ENCODE measurements around the gene NOL8. TPM values are rescaled to one million over a fixed set of nuclear protein-coding genes. Genes with fewer than 3 reads are reported as not detected.

The NOL8 gene
- total and polyA plus RNA-seq, 2 experiments from 2014 or later = 26.0 to 42.7 TPM

DNA sequence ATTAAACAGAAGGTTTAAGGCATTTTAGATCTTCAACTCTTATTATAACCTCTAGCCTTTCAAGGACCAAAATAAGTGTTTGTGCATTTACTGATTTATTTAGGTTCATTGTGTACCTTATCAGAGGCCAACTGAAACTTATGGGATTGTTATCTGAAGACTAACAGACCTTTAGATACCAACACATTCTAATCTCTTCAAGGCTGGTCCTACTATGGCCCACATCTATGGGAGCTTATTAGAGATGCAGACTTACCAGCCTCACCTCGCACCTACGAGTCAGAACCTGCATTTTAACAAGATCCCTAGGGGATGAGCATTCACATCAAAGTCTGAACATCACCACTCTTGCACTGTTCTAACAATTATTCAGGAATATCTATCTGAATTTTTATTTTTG is 33.6 kb downstream of the NOL8 start (continued):
- TF ChIP-seq, protein P1, sequence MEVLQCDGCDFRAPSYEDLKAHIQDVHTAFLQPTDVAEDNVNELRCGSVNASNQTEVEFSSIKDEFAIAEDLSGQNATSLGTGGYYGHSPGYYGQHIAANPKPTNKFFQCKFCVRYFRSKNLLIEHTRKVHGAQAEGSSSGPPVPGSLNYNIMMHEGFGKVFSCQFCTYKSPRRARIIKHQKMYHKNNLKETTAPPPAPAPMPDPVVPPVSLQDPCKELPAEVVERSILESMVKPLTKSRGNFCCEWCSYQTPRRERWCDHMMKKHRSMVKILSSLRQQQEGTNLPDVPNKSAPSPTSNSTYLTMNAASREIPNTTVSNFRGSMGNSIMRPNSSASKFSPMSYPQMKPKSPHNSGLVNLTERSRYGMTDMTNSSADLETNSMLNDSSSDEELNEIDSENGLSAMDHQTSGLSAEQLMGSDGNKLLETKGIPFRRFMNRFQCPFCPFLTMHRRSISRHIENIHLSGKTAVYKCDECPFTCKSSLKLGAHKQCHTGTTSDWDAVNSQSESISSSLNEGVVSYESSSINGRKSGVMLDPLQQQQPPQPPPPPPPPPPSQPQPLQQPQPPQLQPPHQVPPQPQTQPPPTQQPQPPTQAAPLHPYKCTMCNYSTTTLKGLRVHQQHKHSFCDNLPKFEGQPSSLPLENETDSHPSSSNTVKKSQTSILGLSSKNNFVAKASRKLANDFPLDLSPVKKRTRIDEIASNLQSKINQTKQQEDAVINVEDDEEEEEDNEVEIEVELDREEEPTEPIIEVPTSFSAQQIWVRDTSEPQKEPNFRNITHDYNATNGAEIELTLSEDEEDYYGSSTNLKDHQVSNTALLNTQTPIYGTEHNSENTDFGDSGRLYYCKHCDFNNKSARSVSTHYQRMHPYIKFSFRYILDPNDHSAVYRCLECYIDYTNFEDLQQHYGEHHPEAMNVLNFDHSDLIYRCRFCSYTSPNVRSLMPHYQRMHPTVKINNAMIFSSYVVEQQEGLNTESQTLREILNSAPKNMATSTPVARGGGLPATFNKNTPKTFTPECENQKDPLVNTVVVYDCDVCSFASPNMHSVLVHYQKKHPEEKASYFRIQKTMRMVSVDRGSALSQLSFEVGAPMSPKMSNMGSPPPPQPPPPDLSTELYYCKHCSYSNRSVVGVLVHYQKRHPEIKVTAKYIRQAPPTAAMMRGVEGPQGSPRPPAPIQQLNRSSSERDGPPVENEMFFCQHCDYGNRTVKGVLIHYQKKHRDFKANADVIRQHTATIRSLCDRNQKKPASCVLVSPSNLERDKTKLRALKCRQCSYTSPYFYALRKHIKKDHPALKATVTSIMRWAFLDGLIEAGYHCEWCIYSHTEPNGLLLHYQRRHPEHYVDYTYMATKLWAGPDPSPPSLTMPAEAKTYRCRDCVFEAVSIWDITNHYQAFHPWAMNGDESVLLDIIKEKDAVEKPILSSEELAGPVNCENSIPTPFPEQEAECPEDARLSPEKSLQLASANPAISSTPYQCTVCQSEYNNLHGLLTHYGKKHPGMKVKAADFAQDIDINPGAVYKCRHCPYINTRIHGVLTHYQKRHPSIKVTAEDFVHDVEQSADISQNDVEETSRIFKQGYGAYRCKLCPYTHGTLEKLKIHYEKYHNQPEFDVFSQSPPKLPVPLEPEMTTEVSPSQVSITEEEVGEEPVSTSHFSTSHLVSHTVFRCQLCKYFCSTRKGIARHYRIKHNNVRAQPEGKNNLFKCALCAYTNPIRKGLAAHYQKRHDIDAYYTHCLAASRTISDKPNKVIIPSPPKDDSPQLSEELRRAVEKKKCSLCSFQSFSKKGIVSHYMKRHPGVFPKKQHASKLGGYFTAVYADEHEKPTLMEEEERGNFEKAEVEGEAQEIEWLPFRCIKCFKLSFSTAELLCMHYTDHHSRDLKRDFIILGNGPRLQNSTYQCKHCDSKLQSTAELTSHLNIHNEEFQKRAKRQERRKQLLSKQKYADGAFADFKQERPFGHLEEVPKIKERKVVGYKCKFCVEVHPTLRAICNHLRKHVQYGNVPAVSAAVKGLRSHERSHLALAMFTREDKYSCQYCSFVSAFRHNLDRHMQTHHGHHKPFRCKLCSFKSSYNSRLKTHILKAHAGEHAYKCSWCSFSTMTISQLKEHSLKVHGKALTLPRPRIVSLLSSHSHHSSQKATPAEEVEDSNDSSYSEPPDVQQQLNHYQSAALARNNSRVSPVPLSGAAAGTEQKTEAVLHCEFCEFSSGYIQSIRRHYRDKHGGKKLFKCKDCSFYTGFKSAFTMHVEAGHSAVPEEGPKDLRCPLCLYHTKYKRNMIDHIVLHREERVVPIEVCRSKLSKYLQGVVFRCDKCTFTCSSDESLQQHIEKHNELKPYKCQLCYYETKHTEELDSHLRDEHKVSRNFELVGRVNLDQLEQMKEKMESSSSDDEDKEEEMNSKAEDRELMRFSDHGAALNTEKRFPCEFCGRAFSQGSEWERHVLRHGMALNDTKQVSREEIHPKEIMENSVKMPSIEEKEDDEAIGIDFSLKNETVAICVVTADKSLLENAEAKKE (CRISPR knock-in tag; IDR thresholded peaks at IDR 0.05) = no peak
- TF ChIP-seq JUNB (IDR thresholded peaks at IDR 0.05; ENCODE audit: unreplicated experiment) (no peak), EZH2phosphoT487 (IDR thresholded peaks at IDR 0.05; ENCODE audit: unreplicated experiment) (no peak), STAT1 (IDR thresholded peaks at IDR 0.05; ENCODE audit: unreplicated experiment) (no peak), ZNF331 (CRISPR knock-in tag; IDR thresholded peaks at IDR 0.05; ENCODE audit: low read depth) (no peak)
- TF ChIP-seq, protein P2, sequence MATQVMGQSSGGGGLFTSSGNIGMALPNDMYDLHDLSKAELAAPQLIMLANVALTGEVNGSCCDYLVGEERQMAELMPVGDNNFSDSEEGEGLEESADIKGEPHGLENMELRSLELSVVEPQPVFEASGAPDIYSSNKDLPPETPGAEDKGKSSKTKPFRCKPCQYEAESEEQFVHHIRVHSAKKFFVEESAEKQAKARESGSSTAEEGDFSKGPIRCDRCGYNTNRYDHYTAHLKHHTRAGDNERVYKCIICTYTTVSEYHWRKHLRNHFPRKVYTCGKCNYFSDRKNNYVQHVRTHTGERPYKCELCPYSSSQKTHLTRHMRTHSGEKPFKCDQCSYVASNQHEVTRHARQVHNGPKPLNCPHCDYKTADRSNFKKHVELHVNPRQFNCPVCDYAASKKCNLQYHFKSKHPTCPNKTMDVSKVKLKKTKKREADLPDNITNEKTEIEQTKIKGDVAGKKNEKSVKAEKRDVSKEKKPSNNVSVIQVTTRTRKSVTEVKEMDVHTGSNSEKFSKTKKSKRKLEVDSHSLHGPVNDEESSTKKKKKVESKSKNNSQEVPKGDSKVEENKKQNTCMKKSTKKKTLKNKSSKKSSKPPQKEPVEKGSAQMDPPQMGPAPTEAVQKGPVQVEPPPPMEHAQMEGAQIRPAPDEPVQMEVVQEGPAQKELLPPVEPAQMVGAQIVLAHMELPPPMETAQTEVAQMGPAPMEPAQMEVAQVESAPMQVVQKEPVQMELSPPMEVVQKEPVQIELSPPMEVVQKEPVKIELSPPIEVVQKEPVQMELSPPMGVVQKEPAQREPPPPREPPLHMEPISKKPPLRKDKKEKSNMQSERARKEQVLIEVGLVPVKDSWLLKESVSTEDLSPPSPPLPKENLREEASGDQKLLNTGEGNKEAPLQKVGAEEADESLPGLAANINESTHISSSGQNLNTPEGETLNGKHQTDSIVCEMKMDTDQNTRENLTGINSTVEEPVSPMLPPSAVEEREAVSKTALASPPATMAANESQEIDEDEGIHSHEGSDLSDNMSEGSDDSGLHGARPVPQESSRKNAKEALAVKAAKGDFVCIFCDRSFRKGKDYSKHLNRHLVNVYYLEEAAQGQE (IDR thresholded peaks at IDR 0.05; ENCODE audit: unreplicated experiment) = no peak
- TF ChIP-seq, protein P3, sequence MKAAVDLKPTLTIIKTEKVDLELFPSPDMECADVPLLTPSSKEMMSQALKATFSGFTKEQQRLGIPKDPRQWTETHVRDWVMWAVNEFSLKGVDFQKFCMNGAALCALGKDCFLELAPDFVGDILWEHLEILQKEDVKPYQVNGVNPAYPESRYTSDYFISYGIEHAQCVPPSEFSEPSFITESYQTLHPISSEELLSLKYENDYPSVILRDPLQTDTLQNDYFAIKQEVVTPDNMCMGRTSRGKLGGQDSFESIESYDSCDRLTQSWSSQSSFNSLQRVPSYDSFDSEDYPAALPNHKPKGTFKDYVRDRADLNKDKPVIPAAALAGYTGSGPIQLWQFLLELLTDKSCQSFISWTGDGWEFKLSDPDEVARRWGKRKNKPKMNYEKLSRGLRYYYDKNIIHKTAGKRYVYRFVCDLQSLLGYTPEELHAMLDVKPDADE (IDR thresholded peaks at IDR 0.05) = no peak

Measured in GM23338 (cell line).